CD4-positive, CD25-positive, alpha-beta regulatory T cell (primary cell): ENCODE measurements around the gene RASSF1. TPM values are rescaled to one million over a fixed set of nuclear protein-coding genes. Genes with fewer than 3 reads are reported as not detected.
A peak's percentile ranks its signal among the peaks of the same experiment; 100 is the strongest.

Experiments used
- ATAC-seq, 2 donors: fragments of 150-1000 bp; cut with Tn5 transposase; one replicate each; pipeline ENCODE4 v1.10.0; 2021; ENCODE audit warnings: low read depth in 2 of 2, moderate number of reproducible peaks in 2 of 2, moderate library complexity in 1 of 2
- DNase-seq, 3 donors: peaks; one replicate each; pipeline versions ENCODE4 v3.0.0 to v3.0.0-alpha.2; 2012 to 2022; ENCODE audit warnings: mixed read lengths in 1 of 3
- H3K27ac ChIP-seq: one replicate; pipeline ENCODE4 v1.7.0; 2013; ENCODE audit warnings: mild to moderate bottlenecking, low read length; ENCODE audit not compliant: insufficient read depth, poor library complexity, severe bottlenecking
- H3K27me3 ChIP-seq: one replicate; pipeline ENCODE4 v1.7.0; 2013; ENCODE audit warnings: low read length; ENCODE audit not compliant: control insufficient read depth, insufficient read depth
- H3K36me3 ChIP-seq: one replicate; pipeline ENCODE4 v1.7.0; 2013; ENCODE audit warnings: mild to moderate bottlenecking, low read length, moderate library complexity; ENCODE audit not compliant: control insufficient read depth, insufficient read depth
- H3K4me1 ChIP-seq: 2 replicates; pipeline ENCODE4 v1.7.0; 2013; ENCODE audit warnings: mild to moderate bottlenecking, low read length; ENCODE audit not compliant: insufficient read depth, control insufficient read depth, poor library complexity, severe bottlenecking
- H3K4me3 ChIP-seq: one replicate; pipeline ENCODE4 v1.7.0; 2013; ENCODE audit warnings: low read depth, mild to moderate bottlenecking, low read length, moderate library complexity
- H3K9me3 ChIP-seq, 2 experiments: 1 replicate in 1 of 2; 2 replicates in 1 of 2; pipeline ENCODE4 v1.7.0; 2013; ENCODE audit warnings: low read length in 2 of 2, mild to moderate bottlenecking in 1 of 2, moderate library complexity in 1 of 2; ENCODE audit not compliant: control insufficient read depth in 2 of 2
- H3K27ac Mint-ChIP-seq, 3 donors: one replicate each; pipeline ENCODE4 v1.8.0; 2020 to 2022; ENCODE audit warnings: mild to moderate bottlenecking in 3 of 3, mixed read lengths in 3 of 3, moderate library complexity in 2 of 3
- H3K27me3 Mint-ChIP-seq: one replicate; pipeline ENCODE4 v1.8.0; 2022; ENCODE audit warnings: mild to moderate bottlenecking, mixed read lengths
- H3K36me3 Mint-ChIP-seq: one replicate; pipeline ENCODE4 v1.8.0; 2020; ENCODE audit warnings: mixed read lengths
- H3K4me1 Mint-ChIP-seq, 4 donors: one replicate each; pipeline ENCODE4 v1.8.0; 2020 to 2022; ENCODE audit warnings: mixed read lengths in 4 of 4, mild to moderate bottlenecking in 1 of 4
- H3K4me3 Mint-ChIP-seq, 4 donors: one replicate each; pipeline ENCODE4 v1.8.0; 2020 to 2022; ENCODE audit warnings: mild to moderate bottlenecking in 4 of 4, mixed read lengths in 4 of 4, moderate library complexity in 3 of 4
- H3K9me3 Mint-ChIP-seq, 7 donors: one replicate each; pipeline ENCODE4 v1.8.0; 2020 to 2022; ENCODE audit warnings: mixed read lengths in 7 of 7, mild to moderate bottlenecking in 3 of 7, moderate library complexity in 2 of 7
- polyA plus RNA-seq, 4 donors: library from polyadenylated mRNA; unstranded; fragments of 300-500 nt; fragmentation: Illumina TruSeq; gene quantifications; one replicate each; pipeline ENCODE4 v1.2.3, GENCODE V29; 2021
- total RNA-seq: library from RNA; stranded (reverse); gene quantifications from one replicate; pipeline ENCODE4 v1.2.3, GENCODE V29; 2022

RASSF1 gene
- total and polyA plus RNA-seq, 5 donors from 2014 or later, result 48.4 to 76.0 (median 57.1) TPM

- H3K36me3 Mint-ChIP-seq, result peaks cover under 1% of the 10 kb centered on the region
- no peak for ATAC-seq
- Histone ChIP-seq H3K27me3 (no peaks in the 10 kb centered on the region), H3K4me1 (peaks cover 21% of the 10 kb centered on the region), H3K27ac (peak overlapping the region; percentile 80), H3K4me3 (peak overlapping the region; percentile 70), H3K36me3 (peaks cover 22% of the 10 kb centered on the region), H3K9me3 (no peaks in the 10 kb centered on the region)
- no peak for DNase-seq
- peak overlapping the region in 2 of 3 donors; percentile 97 to 99 for H3K27ac Mint-ChIP-seq
- peaks cover 0 to 34% (median 16%) of the 10 kb centered on the region in 4 donors for H3K4me1 Mint-ChIP-seq
- peak overlapping the region; percentile 82 to 92 (median 90) for H3K4me3 Mint-ChIP-seq
- no peaks in the 10 kb centered on the region for H3K9me3 Mint-ChIP-seq
- H3K27me3 Mint-ChIP-seq, result no peaks in the 10 kb centered on the region
Observed at GRCh38 chr3:50293079-50293801, 47.4 kb downstream of the RASSF1 start.

DNA sequence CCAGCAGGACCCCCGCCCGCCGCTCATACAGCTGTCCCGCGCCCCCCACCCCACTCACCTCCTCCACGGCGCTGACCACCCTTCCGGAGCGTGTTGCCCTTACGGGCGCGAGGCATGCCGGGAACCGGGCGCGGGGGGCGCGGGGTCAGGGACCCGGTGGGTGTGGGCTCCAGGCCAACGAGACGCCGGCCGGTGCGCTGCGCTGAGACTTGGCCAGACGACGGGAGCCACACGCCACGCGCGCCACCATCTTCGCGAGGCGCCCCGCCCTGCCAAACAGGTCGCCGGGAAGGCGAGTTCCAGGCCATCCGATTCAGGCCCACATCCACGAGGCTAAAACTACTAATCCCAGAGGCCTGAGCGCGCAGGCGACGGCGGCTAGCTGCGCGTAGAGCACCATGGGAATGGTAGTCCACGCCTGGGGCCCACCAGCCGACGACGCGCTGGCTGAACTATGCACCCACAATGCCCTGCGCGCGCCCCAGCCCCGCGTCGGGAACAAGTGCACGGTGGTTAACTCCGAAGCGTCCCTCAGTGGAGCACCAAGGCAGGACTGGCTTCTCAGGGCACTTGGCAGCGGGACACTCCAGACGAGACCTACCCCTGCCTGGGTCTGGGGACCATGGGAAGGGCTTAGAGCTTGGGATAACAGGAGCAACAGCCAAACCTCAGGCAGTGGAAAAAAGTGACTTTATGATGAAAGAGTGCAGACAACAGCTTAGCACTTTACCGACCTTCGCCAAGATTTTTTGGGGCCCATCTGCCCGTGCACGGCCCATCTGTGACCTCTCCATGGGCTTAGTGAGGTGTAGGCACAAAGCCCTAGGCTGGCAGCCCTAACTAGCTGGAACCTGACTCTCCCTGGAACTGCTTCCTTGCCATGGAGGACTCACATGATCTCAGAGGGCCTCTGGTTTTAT lies 48.2 kb downstream of the RASSF1 start, which contains the start of gene IFRD2:
Gene IFRD2, minus strand, starts transcription at position 271 of the 920 bp plus-strand sequence. Its CDS starts 155 bp downstream, at position 116.
- Histone ChIP-seq H3K27ac (peak within 1 kb of the TSS; percentile 80), H3K9me3 (no peaks in the 10 kb centered on the region), H3K36me3 (peaks cover 29% of the 10 kb centered on the region), H3K27me3 (no peaks in the 10 kb centered on the region), H3K4me1 (peaks cover 15% of the 10 kb centered on the region), H3K4me3 (peak within 1 kb of the TSS; percentile 75)
- Mint-ChIP-seq H3K4me3 (peak within 1 kb of the TSS; percentile 82 to 92 (median 90)), H3K27me3 (no peaks in the 10 kb centered on the region), H3K36me3 (peaks cover 4% of the 10 kb centered on the region), H3K9me3 (no peaks in the 10 kb centered on the region), H3K27ac (peak within 1 kb of the TSS; percentile 97 to 99 (median 97)), H3K4me1 (peaks cover 0 to 26% (median 14%) of the 10 kb centered on the region in 4 donors)
- DNase-seq, result peak; percentile 95 to 99 (median 95)
- peak; percentile 99 for ATAC-seq

GRCh38 chr3:50290161-50290641 lies 50.4 kb downstream of the RASSF1 start:
- no peak overlapping the region for H3K27ac ChIP-seq
- no peak overlapping the region for H3K4me3 ChIP-seq
- H3K27ac Mint-ChIP-seq, result no peak overlapping the region
- no peaks in the 10 kb centered on the region for H3K27me3 Mint-ChIP-seq
- peaks cover 4% of the 10 kb centered on the region for H3K36me3 Mint-ChIP-seq
- ATAC-seq (no peak), DNase-seq (no peak)
- H3K9me3 ChIP-seq, result no peaks in the 10 kb centered on the region
- H3K4me1 Mint-ChIP-seq, result peaks cover 0 to 21% (median 12%) of the 10 kb centered on the region in 4 donors
- H3K4me1 ChIP-seq, result peaks cover 15% of the 10 kb centered on the region
- peak overlapping the region; percentile 44 to 62 (median 60) for H3K4me3 Mint-ChIP-seq
- H3K36me3 ChIP-seq, result peaks cover 34% of the 10 kb centered on the region
- H3K9me3 Mint-ChIP-seq, result no peaks in the 10 kb centered on the region
- no peaks in the 10 kb centered on the region for H3K27me3 ChIP-seq

GRCh38 chr3:50289130-50289529 lies 51.5 kb downstream of the RASSF1 start:
- Mint-ChIP-seq H3K36me3 (peaks cover 4% of the 10 kb centered on the region), H3K4me3 (peak overlapping the region in 2 of 4 donors; percentile 21 to 62), H3K27ac (no peak overlapping the region), H3K4me1 (peaks cover 0 to 21% (median 12%) of the 10 kb centered on the region in 4 donors), H3K9me3 (no peaks in the 10 kb centered on the region), H3K27me3 (no peaks in the 10 kb centered on the region)
- Histone ChIP-seq H3K27ac (no peak overlapping the region), H3K36me3 (peaks cover 34% of the 10 kb centered on the region), H3K27me3 (no peaks in the 10 kb centered on the region), H3K4me3 (no peak overlapping the region), H3K9me3 (no peaks in the 10 kb centered on the region), H3K4me1 (peaks cover 15% of the 10 kb centered on the region)
- ATAC-seq, result no peak
- DNase-seq, result no peak

DNA sequence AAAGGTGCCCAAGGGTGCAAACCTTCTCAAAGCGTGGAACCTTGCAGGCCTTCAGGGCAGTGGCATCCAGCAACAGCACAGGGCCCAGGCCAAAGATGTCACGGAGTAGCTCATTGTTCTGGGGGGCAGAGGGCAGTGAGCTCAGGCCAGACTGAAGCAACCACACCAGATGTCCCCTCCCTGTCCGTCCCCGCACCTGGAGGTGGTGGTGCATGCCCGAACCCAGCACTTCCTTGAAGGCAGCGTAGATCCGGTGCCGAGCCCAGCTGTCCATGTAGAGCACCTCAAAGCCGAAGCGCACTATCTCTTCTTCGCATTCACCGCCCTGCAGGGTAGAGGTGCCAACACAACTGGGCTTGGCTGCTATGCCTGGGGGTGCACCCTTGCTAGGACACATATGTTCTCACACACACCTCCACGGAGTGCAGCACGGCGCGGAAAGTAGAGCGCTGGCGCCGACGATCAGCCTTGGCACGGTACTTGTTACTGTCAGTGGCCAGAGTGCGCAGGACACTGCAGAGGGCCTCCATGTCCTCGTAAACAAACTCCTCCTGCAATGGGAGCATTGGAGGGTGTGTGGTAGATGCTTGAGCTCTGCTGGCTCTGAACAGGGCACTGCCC lies 52.1 kb downstream of the RASSF1 start:
- H3K9me3 ChIP-seq, result no peaks in the 10 kb centered on the region
- ATAC-seq (no peak), DNase-seq (no peak)
- no peaks in the 10 kb centered on the region for H3K27me3 ChIP-seq
- Mint-ChIP-seq H3K4me1 (peaks cover 0 to 21% (median 10%) of the 10 kb centered on the region in 4 donors), H3K9me3 (no peaks in the 10 kb centered on the region), H3K36me3 (peaks cover 4% of the 10 kb centered on the region), H3K4me3 (peak overlapping the region in 1 of 4 donors; percentile 62), H3K27ac (no peak overlapping the region), H3K27me3 (no peaks in the 10 kb centered on the region)
- H3K4me1 ChIP-seq, result peaks cover 15% of the 10 kb centered on the region
- H3K27ac ChIP-seq, result no peak overlapping the region
- H3K4me3 ChIP-seq, result no peak overlapping the region
- H3K36me3 ChIP-seq, result peaks cover 34% of the 10 kb centered on the region

DNA sequence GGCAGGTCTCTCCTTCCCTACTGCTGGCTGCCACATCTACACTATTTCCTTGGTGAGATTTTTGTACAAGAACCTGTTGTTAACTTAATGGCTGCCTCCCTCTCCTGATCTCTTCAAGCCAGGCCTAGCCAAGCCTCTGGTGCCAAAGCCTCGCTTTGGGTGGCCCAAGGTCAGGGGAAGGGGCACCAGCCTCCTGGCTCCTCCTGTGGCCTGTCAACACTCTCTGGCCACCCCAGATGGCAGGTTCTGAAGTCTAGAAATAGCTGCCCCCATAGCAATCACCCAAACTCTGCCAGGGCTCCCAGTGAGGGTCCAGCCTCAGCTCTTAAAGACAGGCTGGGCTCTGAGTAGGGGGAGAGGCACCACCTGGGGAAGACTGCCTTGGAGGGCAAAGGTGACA lies 53.4 kb downstream of the RASSF1 start:
- peak overlapping the region in 2 of 4 donors; percentile 25 to 81 for H3K4me3 Mint-ChIP-seq

More for the DNA sequence above, 53.4 kb downstream of the RASSF1 start:
- ATAC-seq (no peak), DNase-seq (no peak)
- no peaks in the 10 kb centered on the region for H3K27me3 Mint-ChIP-seq
- no peak overlapping the region for H3K27ac ChIP-seq
- H3K27ac Mint-ChIP-seq, result no peak overlapping the region
- peaks cover 34% of the 10 kb centered on the region for H3K36me3 ChIP-seq
- H3K9me3 ChIP-seq, result no peaks in the 10 kb centered on the region
- H3K9me3 Mint-ChIP-seq, result no peaks in the 10 kb centered on the region
- H3K4me1 ChIP-seq, result peaks cover 9% of the 10 kb centered on the region
- H3K4me1 Mint-ChIP-seq, result peaks cover 0 to 13% (median 3%) of the 10 kb centered on the region in 4 donors
- peaks cover 4% of the 10 kb centered on the region for H3K36me3 Mint-ChIP-seq
- H3K27me3 ChIP-seq, result no peaks in the 10 kb centered on the region
- no peak overlapping the region for H3K4me3 ChIP-seq
